HFF-Myc (cell line): ENCODE results near the gene REEP1.

ENCODE experiments used
- DNase-seq: peaks from one replicate; pipeline ENCODE4 v3.0.0-alpha.2; 2011; ENCODE audit warnings: low read depth; ENCODE audit errors: extremely low read depth
- H3K4me3 ChIP-seq: replicated peaks from 2 replicates; pipeline ENCODE4 v1.5.1; 2011; ENCODE audit warnings: low read depth, mild to moderate bottlenecking, control low read depth, low read length
- CTCF ChIP-seq: IDR thresholded peaks from 2 replicates; pipeline ENCODE4 v1.5.1; 2012; ENCODE audit warnings: mild to moderate bottlenecking, low read depth, low read length, control low read depth; ENCODE audit errors: missing control alignments

The REEP1 gene

GRCh38 chr2:86243950-86244733 is 93.3 kb downstream of the REEP1 start:
- TF ChIP-seq CTCF = no peak
- DNase-seq = no peak
- no peak overlapping the region for H3K4me3 ChIP-seq

GRCh38 chr2:86243272-86243671 is 94.2 kb downstream of the REEP1 start:
- H3K4me3 ChIP-seq = no peak overlapping the region
- TF ChIP-seq CTCF = no peak
- no peak for DNase-seq

GRCh38 chr2:86241611-86242010 is 95.8 kb downstream of the REEP1 start:
- no peak overlapping the region for H3K4me3 ChIP-seq
- no peak for DNase-seq
- TF ChIP-seq CTCF = no peak

GRCh38 chr2:86240251-86240650 is 97.2 kb downstream of the REEP1 start:
- no peak overlapping the region for H3K4me3 ChIP-seq
- no peak for DNase-seq
- no peak for TF ChIP-seq CTCF

GRCh38 chr2:86239745-86240144 is 97.7 kb downstream of the REEP1 start:
- TF ChIP-seq CTCF = no peak

GRCh38 chr2:86239326-86239725 is 98.1 kb downstream of the REEP1 start:
- H3K4me3 ChIP-seq = no peak overlapping the region
- TF ChIP-seq CTCF = no peak
- DNase-seq = no peak

More at GRCh38 chr2:86239745-86240144, 97.7 kb downstream of the REEP1 start:
- H3K4me3 ChIP-seq = no peak overlapping the region
- DNase-seq = no peak

GRCh38 chr2:86238354-86238753 is 99.1 kb downstream of the REEP1 start:
- no peak overlapping the region for H3K4me3 ChIP-seq
- TF ChIP-seq CTCF = no peak
- no peak for DNase-seq
